HCT116 (cell line): ENCODE data around the gene PTPN7.

Source experiments
- CTCF ChIP-seq, 3 experiments: fragments of 200-600 bp in 1 of 3; sonication (generic) in 1 of 3; IDR thresholded peaks in 2 of 3; conservative IDR thresholded peaks in 1 of 3; 2 replicates each; pipeline ENCODE4 v1.5.1; 2012 to 2017; ENCODE audit warnings: low read depth in 2 of 3, low read length in 2 of 3, antibody characterized with exemption in 1 of 3, borderline replicate concordance in 1 of 3, control low read depth in 1 of 3, mild to moderate bottlenecking in 1 of 3, mixed read lengths in 1 of 3, mixed run types in 1 of 3, moderate library complexity in 1 of 3; ENCODE audit not compliant: insufficient read depth in 1 of 3
- POLR2AphosphoS5 ChIP-seq: IDR thresholded peaks from 2 replicates; pipeline ENCODE4 v1.6.1; 2011; ENCODE audit warnings: mild to moderate bottlenecking, low read depth, low read length, moderate library complexity
- TF ChIP-seq, protein P1 (sequence below): IDR thresholded peaks from 2 replicates; pipeline ENCODE4 v1.6.1; 2012; ENCODE audit warnings: low read depth

GRCh38 chr1:202204065-202204464 is 43.7 kb upstream of the PTPN7 start:
- no peak for TF ChIP-seq CTCF (IDR thresholded peaks at IDR 0.05 in 2 of 3, conservative IDR thresholded peaks at IDR 0.05 in 1 of 3; ENCODE audit: borderline replicate concordance in 1 of 3, insufficient read depth in 1 of 3, low read depth in 2 of 3, low read length in 2 of 3)
- TF ChIP-seq, protein P1, sequence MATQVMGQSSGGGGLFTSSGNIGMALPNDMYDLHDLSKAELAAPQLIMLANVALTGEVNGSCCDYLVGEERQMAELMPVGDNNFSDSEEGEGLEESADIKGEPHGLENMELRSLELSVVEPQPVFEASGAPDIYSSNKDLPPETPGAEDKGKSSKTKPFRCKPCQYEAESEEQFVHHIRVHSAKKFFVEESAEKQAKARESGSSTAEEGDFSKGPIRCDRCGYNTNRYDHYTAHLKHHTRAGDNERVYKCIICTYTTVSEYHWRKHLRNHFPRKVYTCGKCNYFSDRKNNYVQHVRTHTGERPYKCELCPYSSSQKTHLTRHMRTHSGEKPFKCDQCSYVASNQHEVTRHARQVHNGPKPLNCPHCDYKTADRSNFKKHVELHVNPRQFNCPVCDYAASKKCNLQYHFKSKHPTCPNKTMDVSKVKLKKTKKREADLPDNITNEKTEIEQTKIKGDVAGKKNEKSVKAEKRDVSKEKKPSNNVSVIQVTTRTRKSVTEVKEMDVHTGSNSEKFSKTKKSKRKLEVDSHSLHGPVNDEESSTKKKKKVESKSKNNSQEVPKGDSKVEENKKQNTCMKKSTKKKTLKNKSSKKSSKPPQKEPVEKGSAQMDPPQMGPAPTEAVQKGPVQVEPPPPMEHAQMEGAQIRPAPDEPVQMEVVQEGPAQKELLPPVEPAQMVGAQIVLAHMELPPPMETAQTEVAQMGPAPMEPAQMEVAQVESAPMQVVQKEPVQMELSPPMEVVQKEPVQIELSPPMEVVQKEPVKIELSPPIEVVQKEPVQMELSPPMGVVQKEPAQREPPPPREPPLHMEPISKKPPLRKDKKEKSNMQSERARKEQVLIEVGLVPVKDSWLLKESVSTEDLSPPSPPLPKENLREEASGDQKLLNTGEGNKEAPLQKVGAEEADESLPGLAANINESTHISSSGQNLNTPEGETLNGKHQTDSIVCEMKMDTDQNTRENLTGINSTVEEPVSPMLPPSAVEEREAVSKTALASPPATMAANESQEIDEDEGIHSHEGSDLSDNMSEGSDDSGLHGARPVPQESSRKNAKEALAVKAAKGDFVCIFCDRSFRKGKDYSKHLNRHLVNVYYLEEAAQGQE: no peak
- no peak for TF ChIP-seq POLR2AphosphoS5
